A673 (cell line): ENCODE measurements around the gene CIZ1.

Experiments used
- EZH2 ChIP-seq: fragments of 200-600 bp; sonication (generic); IDR thresholded peaks from 2 replicates; pipeline ENCODE4 v1.6.1; 2017; ENCODE audit warnings: borderline replicate concordance, low read depth, mild to moderate bottlenecking, mixed read lengths, antibody characterized with exemption, low read length; ENCODE audit not compliant: poor library complexity, severe bottlenecking
- TF ChIP-seq, protein P1 (sequence below): fragments of 300-800, 200-600 bp; sonication (generic); conservative IDR thresholded peaks from 2 replicates; pipeline ENCODE4 v1.5.1; 2017; ENCODE audit warnings: low read depth, mild to moderate bottlenecking, antibody characterized with exemption, low read length, moderate library complexity, mixed read lengths

DNA sequence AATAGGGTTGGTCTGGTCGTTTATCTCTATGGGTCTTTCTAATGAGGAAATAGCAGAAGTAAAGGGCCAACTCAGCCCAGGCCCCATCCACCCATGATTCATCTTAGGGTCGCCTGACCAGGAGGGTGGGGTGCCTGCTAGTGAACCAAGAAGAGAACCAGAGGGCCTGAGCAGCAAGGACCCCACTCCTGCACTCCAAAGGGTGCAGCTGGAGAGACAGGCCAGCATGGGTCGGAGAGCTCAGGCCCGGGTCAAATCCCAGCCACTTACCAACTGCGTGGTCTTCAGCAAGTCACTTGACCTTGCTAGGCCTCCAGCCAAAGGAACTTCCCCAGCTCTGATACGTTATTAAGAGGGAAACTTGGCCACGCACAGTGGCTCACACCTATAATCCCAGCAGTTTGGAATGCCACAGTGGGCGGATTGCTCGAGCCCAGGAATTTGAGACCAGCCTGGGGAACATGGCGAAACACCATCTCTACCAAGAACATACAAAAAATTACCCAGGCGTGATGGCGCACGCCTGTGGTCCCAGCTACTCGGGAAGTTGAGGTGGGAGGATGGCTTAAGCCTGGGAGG, 27.0 kb downstream of the CIZ1 start:
- TF ChIP-seq, protein P1, sequence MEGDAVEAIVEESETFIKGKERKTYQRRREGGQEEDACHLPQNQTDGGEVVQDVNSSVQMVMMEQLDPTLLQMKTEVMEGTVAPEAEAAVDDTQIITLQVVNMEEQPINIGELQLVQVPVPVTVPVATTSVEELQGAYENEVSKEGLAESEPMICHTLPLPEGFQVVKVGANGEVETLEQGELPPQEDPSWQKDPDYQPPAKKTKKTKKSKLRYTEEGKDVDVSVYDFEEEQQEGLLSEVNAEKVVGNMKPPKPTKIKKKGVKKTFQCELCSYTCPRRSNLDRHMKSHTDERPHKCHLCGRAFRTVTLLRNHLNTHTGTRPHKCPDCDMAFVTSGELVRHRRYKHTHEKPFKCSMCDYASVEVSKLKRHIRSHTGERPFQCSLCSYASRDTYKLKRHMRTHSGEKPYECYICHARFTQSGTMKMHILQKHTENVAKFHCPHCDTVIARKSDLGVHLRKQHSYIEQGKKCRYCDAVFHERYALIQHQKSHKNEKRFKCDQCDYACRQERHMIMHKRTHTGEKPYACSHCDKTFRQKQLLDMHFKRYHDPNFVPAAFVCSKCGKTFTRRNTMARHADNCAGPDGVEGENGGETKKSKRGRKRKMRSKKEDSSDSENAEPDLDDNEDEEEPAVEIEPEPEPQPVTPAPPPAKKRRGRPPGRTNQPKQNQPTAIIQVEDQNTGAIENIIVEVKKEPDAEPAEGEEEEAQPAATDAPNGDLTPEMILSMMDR: no peak
- no peak for TF ChIP-seq EZH2
